Transverse colon (tissue), 3 donors: ENCODE data around the gene RAB37.

Experiments used
- POLR2A ChIP-seq: fragments of 450-650 bp; IDR thresholded peaks from one replicate; pipeline ENCODE4 v1.6.1; 2016; ENCODE audit warnings: antibody characterized with exemption, mild to moderate bottlenecking, moderate library complexity
- TF ChIP-seq, protein P1 (sequence below), 5 experiments: fragments of 200-600 bp in 3 of 5; fragments of 450-650 bp in 2 of 5; sonication (generic) in 3 of 5; IDR thresholded peaks; 1 replicate in 2 of 5; 2 replicates in 3 of 5; pipeline ENCODE4 v1.5.1; 2016 to 2017; ENCODE audit warnings: antibody characterized with exemption in 5 of 5, inconsistent platforms in 3 of 5, mild to moderate bottlenecking in 2 of 5, moderate library complexity in 1 of 5

- TF ChIP-seq, protein P1, sequence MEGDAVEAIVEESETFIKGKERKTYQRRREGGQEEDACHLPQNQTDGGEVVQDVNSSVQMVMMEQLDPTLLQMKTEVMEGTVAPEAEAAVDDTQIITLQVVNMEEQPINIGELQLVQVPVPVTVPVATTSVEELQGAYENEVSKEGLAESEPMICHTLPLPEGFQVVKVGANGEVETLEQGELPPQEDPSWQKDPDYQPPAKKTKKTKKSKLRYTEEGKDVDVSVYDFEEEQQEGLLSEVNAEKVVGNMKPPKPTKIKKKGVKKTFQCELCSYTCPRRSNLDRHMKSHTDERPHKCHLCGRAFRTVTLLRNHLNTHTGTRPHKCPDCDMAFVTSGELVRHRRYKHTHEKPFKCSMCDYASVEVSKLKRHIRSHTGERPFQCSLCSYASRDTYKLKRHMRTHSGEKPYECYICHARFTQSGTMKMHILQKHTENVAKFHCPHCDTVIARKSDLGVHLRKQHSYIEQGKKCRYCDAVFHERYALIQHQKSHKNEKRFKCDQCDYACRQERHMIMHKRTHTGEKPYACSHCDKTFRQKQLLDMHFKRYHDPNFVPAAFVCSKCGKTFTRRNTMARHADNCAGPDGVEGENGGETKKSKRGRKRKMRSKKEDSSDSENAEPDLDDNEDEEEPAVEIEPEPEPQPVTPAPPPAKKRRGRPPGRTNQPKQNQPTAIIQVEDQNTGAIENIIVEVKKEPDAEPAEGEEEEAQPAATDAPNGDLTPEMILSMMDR (IDR thresholded peaks at IDR 0.05), result no peak
- no peak for TF ChIP-seq POLR2A
These were observed 22.3 kb downstream of the RAB37 start for GRCh38 chr17:74759243-74759801.
